HG02938 (cell line): ENCODE data around the gene SAT2.
A peak's percentile ranks its signal among the peaks of the same experiment; 100 is the strongest.

Experiments
- ATAC-seq: cut with Tn5 transposase; IDR thresholded peaks from one replicate; pipeline ENCODE4 v1.9.1; 2021; ENCODE audit warnings: mild to moderate bottlenecking, moderate library complexity; ENCODE audit not compliant: unreplicated experiment

Gene SAT2

GRCh38 chr17:7592422-7593021 is 35.1 kb downstream of the SAT2 start:
- no peak for ATAC-seq

GRCh38 chr17:7591596-7591995 is 36.0 kb downstream of the SAT2 start:
- no peak for ATAC-seq

- ATAC-seq = no peak
Measured at GRCh38 chr17:7590743-7591142, 36.9 kb downstream of the SAT2 start.

- ATAC-seq = no peak
Measured at GRCh38 chr17:7589891-7590691, 37.5 kb downstream of the SAT2 start, which contains the start of gene SOX15. Gene SOX15 (minus strand): TSS chr17:7590094. CDS start chr17:7589676, 418 bp downstream.

- no peak for ATAC-seq
Measured at GRCh38 chr17:7589204-7589868, 38.3 kb downstream of the SAT2 start.

GRCh38 chr17:7588553-7589203 is 38.9 kb downstream of the SAT2 start:
- ATAC-seq = no peak

- no peak for ATAC-seq
Measured at GRCh38 chr17:7587420-7588151, 40.0 kb downstream of the SAT2 start.

- no peak for ATAC-seq
Measured at GRCh38 chr17:7586673-7587419, 40.8 kb downstream of the SAT2 start.

GRCh38 chr17:7583253-7584109 is 44.1 kb downstream of the SAT2 start, which contains the start of gene MPDU1:
Gene MPDU1 (plus strand): TSS chr17:7583852. CDS start chr17:7583863, 11 bp downstream.
- peak; percentile 58 for ATAC-seq

GRCh38 chr17:7582396-7583252 is 45.0 kb downstream of the SAT2 start:
- ATAC-seq = no peak

- ATAC-seq = no peak
Measured at GRCh38 chr17:7580604-7581575, 46.7 kb downstream of the SAT2 start.

- no peak for ATAC-seq
Measured at GRCh38 chr17:7579834-7580603, 47.6 kb downstream of the SAT2 start.

GRCh38 chr17:7579001-7579833 is 48.4 kb downstream of the SAT2 start, which contains the start of gene CD68:
Gene CD68 (plus strand): TSS chr17:7579638. CDS start chr17:7579678, 40 bp downstream.
- ATAC-seq = peak; percentile 41

- ATAC-seq = no peak
Measured at GRCh38 chr17:7577327-7578199, 50.1 kb downstream of the SAT2 start.
